ENCODE measurements around the gene ANKRD23. TPM values are rescaled to one million over a fixed set of nuclear protein-coding genes. Genes with fewer than 3 reads are reported as not detected.

The ANKRD23 gene
- total and polyA plus RNA-seq, 2 of the 13 experiments (the other 11 are each of a cell fraction or from before 2014, with no cell fraction given) = 1.5 to 1.6 TPM

- ChIA-PET POLR2A (no interaction called here), CTCF (ENCODE audit: low intra/inter-chr PET ratio, low total read pairs) (no interaction called here)
- FAIRE-seq (no peak), DNase-seq (ENCODE audit: low spot score) (no peak), ATAC-seq (no peak)
- H3K4me3 ChIP-seq (replicated peaks in 1 of 3; ENCODE audit: insufficient read depth in 1 of 3, low read depth in 2 of 3, low read length in 3 of 3) = no peak overlapping the region
- H4K20me1 ChIP-seq (ENCODE audit: insufficient read depth, low read length) = no peaks in the 10 kb centered on the region; the same call in 1 of the 2 replicates
- intact Hi-C loops (cut with micrococcal nuclease; ENCODE audit: unreplicated experiment) (no loop called here), in situ Hi-C loops (cut with HindIII; ENCODE audit: extremely low pct_ligation_motif_present, low pct_unique_long_range_greater_than_20kb) (no loop called here)
- no peak overlapping the region for H3K9ac ChIP-seq (ENCODE audit: insufficient read depth, low read depth, low read length)
- H3K4me1 ChIP-seq (ENCODE audit: insufficient read depth, low read length) = no peaks in the 10 kb centered on the region
- no peaks in the 10 kb centered on the region for H3K79me2 ChIP-seq (ENCODE audit: insufficient read depth, low read length)
- 56% methylated on average over 21 of the region's 23 CpGs for WGBS (ENCODE audit: low lambda C conversion rate)
- BruUV-seq (replicated peaks) = no TSS peak
- no peaks in the 10 kb centered on the region for H3K9me3 ChIP-seq (ENCODE audit: low read length)
- no peak overlapping the region for H2AFZ ChIP-seq (ENCODE audit: low read length)
- no peak overlapping the region for H3K4me2 ChIP-seq (ENCODE audit: low read depth, low read length)
- no peaks in the 10 kb centered on the region for H3K36me3 ChIP-seq (replicated peaks in 1 of 2; ENCODE audit: control insufficient read depth in 1 of 2, insufficient read depth in 2 of 2, low read length in 2 of 2)
- TF ChIP-seq ZNF235 (CRISPR knock-in tag; IDR thresholded peaks at IDR 0.05; ENCODE audit: borderline replicate concordance) = no peak
- no peak for TF ChIP-seq ZNF879 (CRISPR knock-in tag; IDR thresholded peaks at IDR 0.05)
- TF ChIP-seq RXRA (CRISPR knock-in tag; IDR thresholded peaks at IDR 0.05) = no peak
- no peak for TF ChIP-seq HOXA3 (CRISPR knock-in tag; IDR thresholded peaks at IDR 0.05)
- no peak for TF ChIP-seq ZNF737 (CRISPR knock-in tag; IDR thresholded peaks at IDR 0.05; ENCODE audit: borderline replicate concordance)
- no peak for TF ChIP-seq MZF1 (CRISPR knock-in tag; IDR thresholded peaks at IDR 0.05; ENCODE audit: borderline replicate concordance)
- no peak for TF ChIP-seq ZNF747 (CRISPR knock-in tag; IDR thresholded peaks at IDR 0.05; ENCODE audit: borderline replicate concordance)
- no peak for TF ChIP-seq PAF1 (CRISPR knock-in tag; IDR thresholded peaks at IDR 0.05)
- no peak for TF ChIP-seq ZFP37 (CRISPR knock-in tag; IDR thresholded peaks at IDR 0.05; ENCODE audit: borderline replicate concordance)
- TF ChIP-seq ZNF780A (CRISPR knock-in tag; IDR thresholded peaks at IDR 0.05) = no peak
- no peak for TF ChIP-seq ZNF691 (CRISPR knock-in tag; IDR thresholded peaks at IDR 0.05; ENCODE audit: borderline replicate concordance, low read depth)
- TF ChIP-seq PBX3 (CRISPR knock-in tag; IDR thresholded peaks at IDR 0.05; ENCODE audit: borderline replicate concordance) = no peak
- no peak for TF ChIP-seq SIN3B (IDR thresholded peaks at IDR 0.05; ENCODE audit: low read length)
- no peak for TF ChIP-seq AGO1 (IDR thresholded peaks at IDR 0.05; ENCODE audit: low read depth, low read length, poor library complexity, severe bottlenecking)
- TF ChIP-seq JUNB (CRISPR knock-in tag; IDR thresholded peaks at IDR 0.05; ENCODE audit: borderline replicate concordance) = no peak
- no peak for TF ChIP-seq NFIC (IDR thresholded peaks at IDR 0.05; ENCODE audit: low read length)
- TF ChIP-seq NFE2L2 (IDR thresholded peaks at IDR 0.05; ENCODE audit: low read length) = no peak
- no peak for TF ChIP-seq PCBP2 (optimal IDR thresholded peaks at IDR 0.05; ENCODE audit: low read depth, low read length, poor library complexity, severe bottlenecking)
- H3K27me3 ChIP-seq (ENCODE audit: control insufficient read depth in 1 of 2, insufficient read depth in 2 of 2, low read length in 2 of 2) = peaks cover 31 to 84% of the 10 kb centered on the region in 2 experiments
- H3K27ac ChIP-seq (ENCODE audit: extremely low read length, insufficient read depth, low read length) = no peak overlapping the region
Observed at GRCh38 chr2:96885432-96886347, 41.9 kb upstream of the ANKRD23 start.

Measured in HepG2 (cell line).